CD4-positive, alpha-beta T cell treated with Interleukin-12 subunit alpha and Interleukin-12 subunit beta, for 1 hour (primary cell): ENCODE data around the gene SHOX.
"Not testable (repeated sequence)": the region's sequence is repeated elsewhere in the genome, so short reads cannot be mapped to it uniquely, and the experiment has no call there.

ENCODE experiments used
- DNase-seq: peaks from one replicate; pipeline ENCODE4 v3.0.0-alpha.2; 2020

SHOX gene

DNA sequence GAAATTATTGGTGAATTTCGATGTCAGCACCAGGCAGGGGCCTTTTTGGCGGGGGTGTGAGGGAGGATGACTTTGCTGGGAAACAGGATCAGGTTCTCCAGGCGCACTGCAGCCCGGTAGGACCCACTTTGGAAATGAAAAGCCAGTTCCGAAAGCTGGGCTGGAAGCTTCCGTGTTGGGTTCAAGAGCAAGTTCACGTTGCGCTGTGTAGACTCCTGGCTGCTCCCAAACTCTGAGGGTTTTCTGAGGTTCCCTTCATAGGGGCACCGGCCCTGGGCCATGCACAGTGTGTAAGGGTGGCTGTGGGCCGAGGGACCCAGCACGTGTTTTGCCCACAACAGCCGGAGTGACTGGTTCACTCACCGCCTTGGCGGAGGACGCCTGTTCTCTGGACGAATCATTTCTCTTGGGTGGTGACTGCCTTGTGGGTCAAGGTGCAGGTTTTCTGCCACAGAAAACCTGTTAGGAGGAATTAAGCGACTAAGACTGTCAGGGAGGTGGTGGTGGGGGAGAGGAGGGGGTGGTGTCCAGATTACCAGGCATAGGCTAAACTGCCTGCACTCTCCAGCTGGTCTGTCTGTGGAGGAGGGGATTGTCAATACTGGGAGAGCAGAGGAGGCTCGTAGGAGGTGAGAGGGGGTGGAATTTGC lies 8.0 kb downstream of the SHOX start:
- DNase-seq = no peak

GRCh38 chrX:639151-639550 lies 8.6 kb downstream of the SHOX start:
- DNase-seq = no peak

DNA sequence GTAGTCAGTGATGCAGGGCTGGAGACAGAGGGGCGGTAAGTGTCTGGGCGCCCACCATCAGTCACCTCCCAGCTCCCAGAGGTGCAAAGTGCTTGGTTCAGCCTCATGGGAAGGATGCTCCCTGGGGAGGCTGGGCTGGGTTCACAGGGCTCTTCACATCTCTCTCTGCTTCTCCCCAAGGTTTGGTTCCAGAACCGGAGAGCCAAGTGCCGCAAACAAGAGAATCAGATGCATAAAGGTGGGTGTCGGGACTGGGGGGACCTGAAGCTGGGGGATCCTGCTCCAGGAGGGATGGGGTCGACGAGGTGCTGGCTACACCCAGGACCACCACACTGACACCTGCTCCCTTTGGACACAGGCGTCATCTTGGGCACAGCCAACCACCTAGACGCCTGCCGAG lies 10.1 kb downstream of the SHOX start:
- no peak for DNase-seq

DNA sequence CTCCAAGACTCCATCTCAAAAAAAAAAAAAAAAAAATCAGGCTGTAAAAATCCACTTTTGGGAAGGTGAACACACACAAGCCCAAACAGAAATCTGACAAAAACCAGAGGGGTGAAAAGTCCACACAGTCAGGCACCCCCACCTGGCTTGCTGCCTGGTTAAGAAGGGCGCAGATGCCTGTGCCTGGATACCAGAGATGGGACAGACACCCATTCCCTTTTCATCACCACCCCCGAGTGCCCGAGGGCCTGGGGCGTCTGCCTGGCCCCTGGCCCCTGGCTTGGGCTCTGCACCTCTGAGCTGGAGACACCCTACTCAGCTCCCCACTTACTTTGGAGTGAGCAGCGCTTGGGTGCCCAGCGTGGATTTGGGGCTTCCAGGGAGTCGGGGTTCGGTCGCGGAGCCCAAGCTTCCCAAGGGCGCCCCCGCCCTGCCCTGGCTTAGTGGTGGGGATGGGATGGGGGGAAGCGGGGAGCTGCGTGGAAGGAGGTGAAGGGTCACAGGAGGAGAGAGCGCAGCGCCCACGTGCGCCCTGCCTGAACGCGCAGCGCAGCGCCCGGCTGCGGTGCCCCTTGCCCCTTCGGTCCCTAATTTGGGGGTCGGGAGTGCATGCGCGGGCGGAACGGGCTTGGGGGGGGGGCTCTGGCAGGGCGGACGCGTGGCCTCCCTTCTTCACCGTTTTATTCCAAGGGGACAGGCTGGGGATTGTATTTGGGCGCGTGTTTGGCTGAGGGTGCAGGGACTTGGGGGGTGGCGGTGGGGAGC lies 11.3 kb downstream of the SHOX start:
- DNase-seq = no peak

- DNase-seq = no peak
Observed at GRCh38 chrX:642436-643240, 12.0 kb downstream of the SHOX start.

GRCh38 chrX:643241-643595 lies 12.6 kb downstream of the SHOX start:
- no peak for DNase-seq

DNA sequence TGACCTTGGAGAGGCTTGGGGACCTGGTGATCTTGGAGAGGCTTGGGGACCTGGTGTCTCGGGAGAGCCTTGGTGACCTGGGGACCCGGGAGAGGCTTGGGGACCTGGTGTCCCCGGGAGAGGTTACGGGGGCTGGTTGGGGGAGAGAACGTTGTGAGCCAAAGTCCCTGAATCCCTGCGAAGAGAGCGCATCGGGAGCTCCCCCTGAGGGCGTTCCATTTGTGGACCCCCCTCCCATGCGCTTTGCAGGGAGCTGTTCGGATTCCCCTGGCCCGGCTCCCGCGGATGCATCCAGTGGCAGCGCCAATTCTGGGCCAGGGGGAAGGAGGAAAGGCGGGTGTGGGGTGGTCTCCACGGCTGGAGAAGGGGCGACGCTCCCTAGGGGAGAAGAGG lies 13.3 kb downstream of the SHOX start:
- DNase-seq = no peak

GRCh38 chrX:644304-645281 lies 14.0 kb downstream of the SHOX start:
- DNase-seq = no peak

GRCh38 chrX:646228-646495 lies 15.6 kb downstream of the SHOX start:
- no peak for DNase-seq

DNA sequence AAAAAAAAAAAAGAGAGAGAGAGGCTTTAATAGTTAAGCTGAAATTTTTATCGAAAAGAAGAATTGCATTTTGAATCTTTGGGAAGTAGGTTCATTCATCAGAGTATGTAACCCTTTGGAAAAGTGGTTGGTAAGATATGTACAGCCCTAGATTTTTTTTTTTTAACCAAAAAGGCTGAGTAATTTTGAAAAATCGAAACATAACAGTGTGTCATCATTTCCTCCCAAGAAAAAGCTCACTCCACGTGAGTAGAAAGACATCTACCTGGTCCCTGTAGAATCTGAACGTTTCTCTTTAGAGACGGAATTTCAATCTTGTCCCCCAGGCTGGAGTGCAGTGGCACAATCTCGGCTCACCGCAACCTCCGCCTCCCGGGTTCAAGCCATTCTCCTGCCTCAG lies 16.2 kb downstream of the SHOX start:
- DNase-seq = no peak

DNA sequence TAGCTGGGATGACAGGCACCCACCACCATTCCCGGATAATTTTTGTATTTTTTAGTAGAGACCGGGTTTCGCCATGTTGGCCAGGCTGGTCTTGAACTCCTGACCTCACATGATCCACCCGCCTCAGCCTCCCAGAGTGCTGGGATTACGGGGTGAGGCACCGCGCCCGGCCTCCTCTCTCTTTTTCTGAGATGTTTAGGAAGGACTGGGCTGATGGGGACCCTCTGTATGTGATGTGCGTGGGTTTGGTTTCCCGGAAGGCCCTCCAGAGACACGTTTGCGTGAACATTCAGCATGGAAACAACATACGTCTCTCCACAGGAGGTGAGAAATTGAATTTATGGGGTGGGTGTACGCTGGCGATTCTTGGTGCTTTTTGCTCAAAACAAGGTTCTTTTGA lies 18.6 kb downstream of the SHOX start:
- no peak for DNase-seq

DNA sequence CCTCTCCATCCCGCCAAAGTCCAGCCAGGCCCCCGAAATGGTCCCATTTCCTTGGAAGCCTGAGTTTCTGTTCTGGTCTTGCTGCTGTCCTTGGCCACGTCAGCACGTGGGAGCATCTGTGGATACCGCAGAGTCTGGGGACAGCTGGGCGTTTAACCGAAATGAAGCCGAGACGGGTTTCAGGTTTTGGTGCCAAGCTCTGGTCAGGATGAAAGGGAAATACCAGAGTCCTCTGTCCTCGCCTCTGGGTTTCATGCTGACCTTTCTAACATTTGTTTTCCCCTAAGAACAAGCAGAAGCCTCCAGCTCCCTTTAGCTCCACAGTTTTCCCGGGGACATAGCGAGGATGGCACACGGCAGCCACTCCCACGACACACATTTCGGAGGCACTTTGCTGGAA lies 19.7 kb downstream of the SHOX start:
- DNase-seq = no peak

GRCh38 chrX:650811-651210 lies 20.2 kb downstream of the SHOX start:
- DNase-seq = no peak

DNA sequence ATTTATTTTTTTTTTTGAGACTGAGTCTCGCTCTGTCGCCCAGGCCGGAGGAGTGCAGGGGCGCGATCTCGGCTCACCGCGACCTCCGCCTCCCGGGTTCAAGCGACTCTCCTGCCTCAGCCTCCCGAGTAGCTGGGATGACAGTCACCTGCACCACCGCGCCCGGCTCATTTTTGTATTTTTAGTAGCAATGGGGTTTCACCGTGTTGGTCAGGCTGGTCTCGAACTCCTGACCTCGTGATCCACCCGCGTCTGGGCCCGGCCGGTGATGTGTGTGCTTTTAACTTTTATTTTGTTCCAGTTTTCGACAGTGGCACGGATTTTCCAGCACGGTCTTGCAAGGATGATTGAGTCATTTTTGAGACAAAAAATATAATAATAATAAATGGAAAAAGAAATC lies 21.3 kb downstream of the SHOX start:
- not testable (repeated sequence) for DNase-seq

- DNase-seq = no peak
Observed at GRCh38 chrX:652341-652741, 21.8 kb downstream of the SHOX start.

GRCh38 chrX:653306-653705 lies 22.7 kb downstream of the SHOX start:
- no peak for DNase-seq

- no peak for DNase-seq
Observed at GRCh38 chrX:661154-661553, 30.6 kb downstream of the SHOX start.

- DNase-seq = no peak
Observed at GRCh38 chrX:662126-662525, 31.5 kb downstream of the SHOX start.

GRCh38 chrX:663841-664240 lies 33.2 kb downstream of the SHOX start:
- DNase-seq = no peak

- no peak for DNase-seq
Observed at GRCh38 chrX:666762-667720, 36.5 kb downstream of the SHOX start.

- no peak for DNase-seq
Observed at GRCh38 chrX:670645-671044, 40.1 kb downstream of the SHOX start.

DNA sequence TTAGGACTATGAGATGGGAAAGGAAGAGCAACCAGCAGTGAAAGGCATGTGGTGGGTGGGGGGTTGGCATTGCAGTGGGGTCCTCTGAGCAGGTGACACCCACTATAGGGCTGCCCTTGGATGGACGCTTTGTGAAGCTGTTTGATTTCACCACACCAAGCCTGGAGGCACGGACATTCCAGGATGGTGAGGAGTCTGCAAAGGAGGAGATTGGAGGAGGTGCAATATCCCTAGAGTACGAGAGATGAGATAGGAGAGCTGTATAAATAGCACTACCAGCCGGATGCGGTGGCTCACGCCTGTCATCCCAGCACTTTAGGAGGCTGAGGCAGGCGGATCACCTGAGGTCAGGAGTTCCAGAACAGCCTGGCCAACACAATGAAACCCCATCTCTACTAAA lies 42.3 kb downstream of the SHOX start:
- no peak for DNase-seq
